ENCODE results near the gene SPATS2. TPM values are rescaled to one million over a fixed set of nuclear protein-coding genes. Genes with fewer than 3 reads are reported as not detected.

The SPATS2 gene
- total RNA-seq, 2 experiments from 2014 or later: 6.1 to 6.4 TPM

DNA sequence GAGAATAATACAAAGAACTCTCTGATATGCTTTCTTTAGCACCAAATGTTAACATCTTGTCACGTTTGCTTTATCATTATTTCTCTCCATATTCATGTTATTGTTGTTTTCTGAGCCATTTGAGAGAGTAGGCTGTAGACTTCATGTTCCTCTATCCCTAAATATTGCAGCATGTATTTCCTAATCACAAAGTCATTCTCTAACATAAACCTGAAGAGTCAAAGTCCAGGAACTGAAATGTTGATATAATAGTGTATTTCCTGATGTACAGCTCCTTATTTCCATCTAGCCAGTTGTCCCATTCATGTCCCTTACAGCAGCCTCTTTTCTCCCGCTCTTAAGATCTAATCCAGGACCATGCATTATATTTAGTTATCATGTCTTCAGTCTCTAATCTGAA, 72.8 kb downstream of the SPATS2 start:
- CTCF ChIA-PET: no interaction called here
- H3K36me3 Mint-ChIP-seq (ENCODE audit: low read depth): no peaks in the 10 kb centered on the region
- no peak overlapping the region for H3K27ac ChIP-seq (ENCODE audit: low read depth in 1 of 2, low read length in 2 of 2)
- DNase-seq (no peak), ATAC-seq (ENCODE audit: poor library complexity) (no peak)
- no peaks in the 10 kb centered on the region for H3K9me3 ChIP-seq (ENCODE audit: control insufficient read depth in 1 of 2, insufficient read depth in 1 of 2, low read length in 2 of 2)
- H3K4me1 Mint-ChIP-seq (ENCODE audit: low read depth): no peaks in the 10 kb centered on the region
- no peaks in the 10 kb centered on the region for H3K36me3 ChIP-seq (ENCODE audit: insufficient read depth, low read length)
- no peak overlapping the region for H3K4me3 Mint-ChIP-seq
- no peaks in the 10 kb centered on the region for H3K4me1 ChIP-seq (ENCODE audit: insufficient read depth, low read length)
- H3K27me3 ChIP-seq (ENCODE audit: control insufficient read depth in 1 of 2, insufficient read depth in 2 of 2, low read length in 2 of 2): no peaks in the 10 kb centered on the region
- intact Hi-C loops (cut with DNase I, micrococcal nuclease): no loop called here
- no peak overlapping the region for H3K4me3 ChIP-seq (ENCODE audit: low read length)
- H3K27me3 Mint-ChIP-seq: no peaks in the 10 kb centered on the region
- POLR2A ChIA-PET: no interaction called here
- TF ChIP-seq, protein P1, sequence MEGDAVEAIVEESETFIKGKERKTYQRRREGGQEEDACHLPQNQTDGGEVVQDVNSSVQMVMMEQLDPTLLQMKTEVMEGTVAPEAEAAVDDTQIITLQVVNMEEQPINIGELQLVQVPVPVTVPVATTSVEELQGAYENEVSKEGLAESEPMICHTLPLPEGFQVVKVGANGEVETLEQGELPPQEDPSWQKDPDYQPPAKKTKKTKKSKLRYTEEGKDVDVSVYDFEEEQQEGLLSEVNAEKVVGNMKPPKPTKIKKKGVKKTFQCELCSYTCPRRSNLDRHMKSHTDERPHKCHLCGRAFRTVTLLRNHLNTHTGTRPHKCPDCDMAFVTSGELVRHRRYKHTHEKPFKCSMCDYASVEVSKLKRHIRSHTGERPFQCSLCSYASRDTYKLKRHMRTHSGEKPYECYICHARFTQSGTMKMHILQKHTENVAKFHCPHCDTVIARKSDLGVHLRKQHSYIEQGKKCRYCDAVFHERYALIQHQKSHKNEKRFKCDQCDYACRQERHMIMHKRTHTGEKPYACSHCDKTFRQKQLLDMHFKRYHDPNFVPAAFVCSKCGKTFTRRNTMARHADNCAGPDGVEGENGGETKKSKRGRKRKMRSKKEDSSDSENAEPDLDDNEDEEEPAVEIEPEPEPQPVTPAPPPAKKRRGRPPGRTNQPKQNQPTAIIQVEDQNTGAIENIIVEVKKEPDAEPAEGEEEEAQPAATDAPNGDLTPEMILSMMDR (IDR thresholded peaks at IDR 0.05): no peak
- no peaks in the 10 kb centered on the region for H3K9me3 Mint-ChIP-seq
- H3K27ac Mint-ChIP-seq: no peak overlapping the region

DNA sequence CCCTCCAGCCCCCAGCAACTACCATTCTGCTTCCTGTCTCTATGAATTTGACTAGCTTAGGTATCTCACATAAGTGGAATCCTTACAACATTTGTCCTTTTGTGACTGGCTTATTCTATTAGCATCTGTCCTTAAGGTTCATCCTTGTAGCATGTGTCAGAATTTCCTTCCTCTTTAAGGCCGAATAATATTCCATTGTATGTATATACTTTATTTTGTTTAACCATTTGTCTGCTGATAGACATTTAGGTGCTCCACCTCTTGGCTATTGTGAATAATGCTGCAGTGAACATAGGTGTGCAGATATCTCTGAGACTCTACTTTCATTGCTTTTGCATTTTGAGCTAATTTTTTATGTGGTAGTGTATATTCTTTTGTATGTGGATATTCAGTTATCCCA, 75.7 kb downstream of the SPATS2 start:
- Mint-ChIP-seq H3K27ac (no peak overlapping the region), H3K27me3 (no peaks in the 10 kb centered on the region), H3K4me3 (no peak overlapping the region), H3K4me1 (ENCODE audit: low read depth) (no peaks in the 10 kb centered on the region), H3K36me3 (ENCODE audit: low read depth) (no peaks in the 10 kb centered on the region), H3K9me3 (no peaks in the 10 kb centered on the region)
- TF ChIP-seq, protein P1 (IDR thresholded peaks at IDR 0.05): no peak
- ChIA-PET POLR2A (no interaction called here), CTCF (interaction anchor here (0.7 kb wide), 1 partner anchor 85 kb away, joined by 3 read pairs; no protein-coding TSS in a partner anchor)
- Histone ChIP-seq H3K27me3 (ENCODE audit: control insufficient read depth in 1 of 2, insufficient read depth in 2 of 2, low read length in 2 of 2) (no peaks in the 10 kb centered on the region), H3K36me3 (ENCODE audit: insufficient read depth, low read length) (no peaks in the 10 kb centered on the region), H3K4me3 (ENCODE audit: low read length) (no peak overlapping the region), H3K27ac (ENCODE audit: low read depth in 1 of 2, low read length in 2 of 2) (no peak overlapping the region), H3K9me3 (ENCODE audit: control insufficient read depth in 1 of 2, insufficient read depth in 1 of 2, low read length in 2 of 2) (no peaks in the 10 kb centered on the region), H3K4me1 (ENCODE audit: insufficient read depth, low read length) (no peaks in the 10 kb centered on the region)
- ATAC-seq (ENCODE audit: poor library complexity) (no peak), DNase-seq (no peak)
- intact Hi-C loops (cut with DNase I, micrococcal nuclease): no loop called here

DNA sequence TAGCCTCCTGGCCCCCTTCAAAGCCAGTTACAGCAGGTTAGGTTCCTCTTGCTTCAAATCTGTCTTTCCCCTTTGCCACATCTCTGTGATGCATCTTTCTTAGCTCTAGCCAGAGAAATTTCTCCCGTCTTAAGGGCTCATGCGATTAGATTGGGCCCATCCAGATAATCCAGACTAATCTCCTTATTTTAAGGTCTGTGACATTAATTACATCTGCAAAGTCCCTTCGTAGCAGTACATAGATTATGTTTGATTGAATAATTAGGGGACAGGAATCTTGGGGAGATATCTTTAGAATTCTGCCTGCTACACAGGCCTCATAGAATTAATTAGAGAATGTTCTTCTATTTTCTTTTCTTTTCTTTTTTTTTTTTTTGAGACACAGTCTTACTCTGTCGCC, 79.3 kb downstream of the SPATS2 start:
- POLR2A ChIA-PET: no interaction called here

More for the DNA sequence above, 79.3 kb downstream of the SPATS2 start:
- DNase-seq (no peak), ATAC-seq (ENCODE audit: poor library complexity) (no peak)
- intact Hi-C loops (cut with DNase I, micrococcal nuclease): no loop called here
- Mint-ChIP-seq H3K4me1 (ENCODE audit: low read depth) (peaks cover under 1% of the 10 kb centered on the region), H3K36me3 (ENCODE audit: low read depth) (peaks cover 4% of the 10 kb centered on the region), H3K27ac (no peak overlapping the region), H3K4me3 (no peak overlapping the region), H3K9me3 (no peaks in the 10 kb centered on the region), H3K27me3 (no peaks in the 10 kb centered on the region)
- TF ChIP-seq, protein P1 (IDR thresholded peaks at IDR 0.05): no peak
- no peak overlapping the region for H3K27ac ChIP-seq (ENCODE audit: low read depth in 1 of 2, low read length in 2 of 2)
- no peaks in the 10 kb centered on the region for H3K9me3 ChIP-seq (ENCODE audit: control insufficient read depth in 1 of 2, insufficient read depth in 1 of 2, low read length in 2 of 2)
- no peaks in the 10 kb centered on the region for H3K36me3 ChIP-seq (ENCODE audit: insufficient read depth, low read length)
- H3K4me1 ChIP-seq (ENCODE audit: insufficient read depth, low read length): no peaks in the 10 kb centered on the region
- no peaks in the 10 kb centered on the region for H3K27me3 ChIP-seq (ENCODE audit: control insufficient read depth in 1 of 2, insufficient read depth in 2 of 2, low read length in 2 of 2)
- CTCF ChIA-PET: no interaction called here
- H3K4me3 ChIP-seq (ENCODE audit: low read length): no peak overlapping the region

Measured in CD4-positive, alpha-beta T cell (primary cell).